CD4-positive, alpha-beta T cell treated with Interleukin-2 at 100 ng/mL for 4 hours (primary cell): ENCODE results near the gene FBLN2.
"Not testable (repeated sequence)": the region's sequence is repeated elsewhere in the genome, so short reads cannot be mapped to it uniquely, and the experiment has no call there.

ENCODE experiments used
- DNase-seq: peaks from one replicate; pipeline ENCODE4 v3.0.0-alpha.2; 2020; ENCODE audit warnings: low spot score

The FBLN2 gene

GRCh38 chr3:13549623-13550422 lies 898 bp downstream of the FBLN2 start:
- DNase-seq: no peak

GRCh38 chr3:13550423-13550690 lies 1.4 kb downstream of the FBLN2 start:
- no peak for DNase-seq

DNA sequence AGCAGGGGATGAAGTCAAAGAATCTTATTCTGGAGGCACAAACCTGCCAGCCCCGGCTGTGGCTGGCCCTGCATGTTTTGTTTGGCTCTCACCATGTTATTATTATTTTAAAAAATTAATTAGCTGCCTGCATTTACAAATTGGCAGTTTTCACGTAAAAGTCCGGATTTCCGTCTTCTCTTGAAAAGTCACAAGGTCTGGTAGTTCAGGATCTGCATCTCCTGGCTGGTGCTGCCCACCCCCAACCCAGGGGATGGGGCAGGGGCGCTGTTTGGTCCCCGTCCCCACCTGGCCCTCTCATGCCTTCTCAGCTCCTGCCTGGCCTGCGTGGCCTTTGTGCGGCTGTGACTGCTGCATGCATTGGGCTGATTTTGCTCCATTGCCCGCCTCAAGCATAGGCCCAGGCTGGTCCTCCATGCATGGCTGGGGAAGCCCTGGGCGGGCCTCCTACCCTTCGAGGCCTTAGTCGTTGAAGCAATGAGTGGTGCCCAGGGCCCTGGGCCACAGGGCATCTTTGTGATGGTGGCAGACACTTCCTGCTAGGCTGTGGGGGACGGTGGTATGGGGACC lies 2.0 kb downstream of the FBLN2 start:
- no peak for DNase-seq

DNA sequence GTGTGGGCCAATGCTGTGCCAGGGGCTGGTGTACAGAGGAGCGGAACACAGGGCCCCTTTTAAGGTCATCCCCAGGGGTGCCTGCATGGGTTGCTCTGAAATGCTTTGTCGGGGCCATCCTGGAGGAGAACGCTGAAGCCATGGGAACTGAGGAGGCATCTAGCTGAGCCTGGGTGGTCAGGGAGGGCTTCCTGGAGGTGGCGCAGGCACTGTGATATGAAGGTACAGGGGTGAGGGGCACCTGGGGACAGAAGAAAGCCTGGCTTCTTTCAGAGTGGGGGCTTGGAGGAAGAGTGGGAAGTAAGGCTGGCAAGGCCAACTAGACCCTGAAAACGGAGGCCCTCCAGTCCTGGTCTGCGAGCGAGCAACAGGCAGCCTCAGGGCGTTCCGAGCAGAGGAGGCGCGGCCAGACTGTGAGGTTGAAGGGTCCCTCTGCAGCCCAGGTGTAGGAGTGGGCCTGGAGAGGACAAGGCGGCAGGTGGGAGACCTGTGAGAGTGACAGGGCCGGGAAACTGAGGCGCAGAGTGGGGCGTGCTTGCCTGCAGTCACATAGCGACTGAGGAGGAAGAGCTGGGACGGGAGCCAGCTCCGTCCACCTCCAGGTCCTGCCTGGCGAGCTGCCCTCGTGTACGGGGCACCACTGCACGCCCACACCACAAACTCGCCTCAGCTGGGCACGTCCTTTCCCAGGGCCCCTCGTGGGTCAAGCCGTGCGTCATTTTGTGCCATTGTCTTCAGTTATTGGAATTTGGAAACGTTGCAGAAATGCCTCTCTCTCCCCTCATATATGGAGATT lies 4.1 kb downstream of the FBLN2 start:
- DNase-seq: no peak

DNA sequence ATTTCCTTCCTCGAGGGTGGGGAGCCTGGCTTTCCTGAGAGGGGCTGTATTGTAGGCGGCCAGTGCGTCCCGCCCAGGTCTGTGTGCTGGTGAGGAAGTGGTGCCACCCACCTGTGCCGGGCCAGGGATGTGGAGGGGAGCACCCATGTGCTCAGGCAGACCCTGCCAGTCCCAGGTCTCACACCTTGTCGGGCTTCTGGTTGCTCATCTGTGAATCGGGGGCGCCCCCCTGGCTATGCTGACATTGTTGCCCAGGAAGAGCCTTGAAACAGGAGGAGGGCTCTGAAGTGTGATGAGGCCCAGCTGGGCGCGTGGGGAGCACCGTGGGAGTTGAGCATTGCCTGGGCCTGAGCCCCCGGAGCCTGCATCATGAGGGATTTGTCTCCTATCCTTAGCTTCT lies 4.8 kb downstream of the FBLN2 start:
- no peak for DNase-seq

GRCh38 chr3:13555753-13556152 lies 6.8 kb downstream of the FBLN2 start:
- no peak for DNase-seq

DNA sequence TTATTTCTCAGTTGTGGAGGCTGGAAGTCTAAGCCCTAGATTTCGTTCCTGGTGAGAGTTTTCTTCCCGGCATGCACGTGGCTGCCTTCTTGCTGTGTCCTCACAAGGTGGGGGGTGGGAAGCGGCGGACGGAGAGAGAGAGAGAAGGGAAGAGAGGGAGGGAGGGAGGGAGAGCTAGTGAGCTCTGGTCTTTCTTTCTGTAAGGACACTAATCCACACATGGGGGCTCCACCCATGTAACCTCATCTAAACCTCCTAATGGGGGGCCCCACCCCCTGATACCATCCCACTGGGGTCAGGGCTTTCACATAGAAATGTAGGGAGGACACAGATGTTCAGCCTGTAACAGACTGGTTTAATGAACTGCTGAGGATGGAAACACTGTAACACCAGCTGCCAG lies 7.3 kb downstream of the FBLN2 start:
- no peak for DNase-seq

- no peak for DNase-seq
Measured at GRCh38 chr3:13556917-13557316, 8.0 kb downstream of the FBLN2 start.

- no peak for DNase-seq
Measured at GRCh38 chr3:13557417-13557816, 8.5 kb downstream of the FBLN2 start.

DNA sequence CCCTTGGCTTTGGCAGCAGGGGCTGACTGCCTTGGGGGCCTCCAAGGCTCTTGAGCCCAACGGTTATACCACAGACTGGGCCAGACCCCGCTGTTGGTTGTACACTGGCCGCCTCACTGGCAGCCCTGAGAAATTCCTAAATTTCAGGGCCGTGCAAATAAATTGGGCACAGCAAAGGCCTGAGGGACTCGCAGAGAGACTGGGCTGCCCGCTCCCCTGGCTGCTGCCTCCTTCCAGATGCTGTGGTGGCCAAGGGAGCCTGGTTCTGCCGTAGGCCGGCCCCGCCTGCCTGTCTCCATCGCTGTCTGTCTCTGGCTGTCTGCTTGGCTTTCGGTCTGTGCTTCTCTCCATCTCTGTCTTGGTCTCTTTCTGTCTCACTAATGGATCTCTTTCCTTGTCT lies 9.0 kb downstream of the FBLN2 start:
- no peak for DNase-seq

DNA sequence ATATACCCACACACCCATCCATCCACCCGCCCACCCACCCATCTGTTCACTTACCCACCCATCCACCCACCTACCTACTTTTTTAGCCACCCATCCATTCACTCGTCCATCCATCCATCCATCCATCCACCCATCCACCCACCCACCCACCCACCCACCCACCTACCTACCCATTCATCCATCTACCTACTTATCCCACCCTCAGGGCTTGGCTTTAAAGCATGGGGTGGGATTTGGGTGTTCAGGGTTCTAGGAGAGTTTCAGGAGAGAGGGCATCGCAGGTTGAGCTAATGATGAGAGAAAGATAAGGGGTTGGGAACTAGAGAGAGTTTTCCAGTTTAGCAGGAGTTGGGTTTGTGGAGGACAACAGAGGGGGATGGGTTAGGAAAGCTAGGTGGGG lies 9.7 kb downstream of the FBLN2 start:
- DNase-seq: no peak

DNA sequence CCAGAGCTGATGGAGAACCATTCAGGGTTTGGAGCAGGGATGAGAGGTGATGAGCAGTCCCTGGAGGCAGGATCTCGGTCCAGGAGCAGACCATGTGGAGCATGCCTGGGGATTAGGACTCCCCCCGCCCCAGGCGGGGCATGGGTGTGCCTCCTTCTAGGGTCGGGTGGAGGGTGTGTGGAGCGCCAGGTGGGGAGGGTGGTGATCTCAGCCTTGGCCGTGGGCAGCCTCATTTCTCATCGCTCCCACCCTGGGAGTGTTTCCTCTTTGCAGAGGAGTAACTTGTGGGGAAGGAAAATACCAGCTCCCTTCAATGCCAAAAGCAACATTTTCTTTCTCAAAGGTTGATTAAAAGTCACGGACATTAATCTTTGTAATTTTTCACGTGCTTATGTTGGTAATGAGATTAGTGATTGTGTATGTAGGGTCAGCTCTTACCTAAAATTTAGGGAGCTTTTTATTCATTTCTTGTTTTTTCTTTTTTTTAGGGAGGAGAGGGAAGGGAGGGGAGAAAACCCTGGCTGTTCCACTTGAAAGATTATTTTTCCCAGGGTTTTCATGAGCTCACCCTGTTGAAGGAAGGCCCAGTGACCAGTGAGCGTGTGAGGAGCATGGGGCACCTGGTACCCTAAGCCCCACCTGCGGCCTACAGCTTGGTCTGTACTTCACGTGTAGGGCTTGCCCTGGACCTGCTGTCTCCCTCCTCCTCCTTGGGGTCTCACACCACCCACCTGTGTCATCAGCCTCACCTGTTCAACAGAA lies 11.0 kb downstream of the FBLN2 start:
- no peak for DNase-seq

- no peak for DNase-seq
Measured at GRCh38 chr3:13561376-13561775, 12.5 kb downstream of the FBLN2 start.

DNA sequence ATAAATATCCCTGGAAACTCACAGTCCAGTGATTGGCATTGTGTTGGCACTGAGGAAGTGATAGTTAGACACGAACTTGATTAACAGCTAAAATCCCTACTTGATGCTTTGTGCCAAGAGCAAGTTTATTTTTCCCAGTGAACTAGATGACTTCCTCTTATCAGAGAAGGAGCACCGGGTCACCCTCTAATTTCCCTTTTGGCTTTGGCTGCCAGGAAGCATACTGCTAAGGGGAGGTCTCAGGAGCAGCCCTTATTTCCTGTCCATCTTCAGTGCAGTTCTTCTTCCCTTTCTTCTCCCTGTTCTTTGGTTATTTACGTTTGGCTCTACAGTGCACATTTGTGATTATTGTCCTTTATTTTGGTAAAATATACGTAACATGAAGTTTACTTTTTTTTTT lies 13.0 kb downstream of the FBLN2 start:
- no peak for DNase-seq

DNA sequence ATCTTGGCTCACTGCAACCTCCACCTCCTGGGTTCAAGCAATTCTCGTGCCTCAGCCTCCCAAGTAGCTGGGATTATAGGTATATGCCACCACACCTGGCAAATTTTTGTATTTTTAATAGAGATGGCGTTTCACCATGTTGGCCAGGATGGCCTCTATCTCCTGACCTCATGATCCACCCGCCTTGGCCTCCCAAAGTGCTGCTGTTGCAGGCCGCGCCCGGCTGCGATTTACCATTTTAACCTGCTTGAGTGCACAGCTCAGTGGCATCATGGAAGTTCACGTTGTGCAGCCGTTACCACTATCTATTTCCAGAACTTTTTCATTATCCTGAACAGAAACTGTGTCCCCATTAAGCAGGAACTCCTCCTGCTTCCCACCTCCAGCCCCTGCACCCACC lies 13.5 kb downstream of the FBLN2 start:
- DNase-seq: not testable (repeated sequence)

- DNase-seq: no peak
Measured at GRCh38 chr3:13563321-13563720, 14.4 kb downstream of the FBLN2 start.

- no peak for DNase-seq
Measured at GRCh38 chr3:13563911-13564310, 15.0 kb downstream of the FBLN2 start.

DNA sequence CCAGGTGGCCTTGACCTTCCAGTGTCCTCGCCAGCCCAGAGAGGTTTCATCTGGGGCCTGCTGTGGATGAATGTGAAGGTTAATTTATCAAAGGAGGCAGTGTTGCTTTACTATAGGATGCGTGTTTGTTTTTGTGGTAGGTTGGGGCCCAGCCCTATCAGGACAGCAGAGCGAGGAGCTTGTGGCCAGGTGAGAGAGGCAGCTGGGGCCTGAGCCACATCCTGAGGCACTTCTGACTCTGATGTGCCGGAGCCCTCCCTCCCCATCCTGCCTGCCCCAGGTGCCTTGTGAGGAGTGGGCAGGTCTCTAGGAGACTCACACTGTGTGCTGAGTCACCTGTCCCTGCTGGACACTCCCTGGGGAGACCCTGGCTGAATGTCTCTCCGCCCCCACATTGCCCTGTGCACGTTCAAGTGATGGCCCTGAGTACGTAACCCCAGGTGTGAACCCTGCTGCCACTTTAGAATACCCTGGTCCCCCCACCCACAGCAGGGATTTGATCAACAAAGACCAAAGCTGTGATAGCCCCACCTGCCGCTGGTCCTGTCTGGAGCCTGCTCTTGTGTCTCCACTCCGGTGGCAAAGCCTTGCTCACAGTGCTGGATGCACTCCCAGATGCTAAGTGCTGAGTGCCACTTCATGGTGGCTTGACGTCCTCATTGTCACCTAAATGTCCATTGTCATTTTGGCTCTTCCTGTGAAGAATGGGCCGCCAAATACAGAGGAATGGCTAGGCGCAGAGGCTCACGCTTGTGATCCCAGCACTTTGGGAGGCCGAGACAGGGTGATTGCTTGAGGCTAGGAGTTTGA lies 16.0 kb downstream of the FBLN2 start:
- DNase-seq: no peak

DNA sequence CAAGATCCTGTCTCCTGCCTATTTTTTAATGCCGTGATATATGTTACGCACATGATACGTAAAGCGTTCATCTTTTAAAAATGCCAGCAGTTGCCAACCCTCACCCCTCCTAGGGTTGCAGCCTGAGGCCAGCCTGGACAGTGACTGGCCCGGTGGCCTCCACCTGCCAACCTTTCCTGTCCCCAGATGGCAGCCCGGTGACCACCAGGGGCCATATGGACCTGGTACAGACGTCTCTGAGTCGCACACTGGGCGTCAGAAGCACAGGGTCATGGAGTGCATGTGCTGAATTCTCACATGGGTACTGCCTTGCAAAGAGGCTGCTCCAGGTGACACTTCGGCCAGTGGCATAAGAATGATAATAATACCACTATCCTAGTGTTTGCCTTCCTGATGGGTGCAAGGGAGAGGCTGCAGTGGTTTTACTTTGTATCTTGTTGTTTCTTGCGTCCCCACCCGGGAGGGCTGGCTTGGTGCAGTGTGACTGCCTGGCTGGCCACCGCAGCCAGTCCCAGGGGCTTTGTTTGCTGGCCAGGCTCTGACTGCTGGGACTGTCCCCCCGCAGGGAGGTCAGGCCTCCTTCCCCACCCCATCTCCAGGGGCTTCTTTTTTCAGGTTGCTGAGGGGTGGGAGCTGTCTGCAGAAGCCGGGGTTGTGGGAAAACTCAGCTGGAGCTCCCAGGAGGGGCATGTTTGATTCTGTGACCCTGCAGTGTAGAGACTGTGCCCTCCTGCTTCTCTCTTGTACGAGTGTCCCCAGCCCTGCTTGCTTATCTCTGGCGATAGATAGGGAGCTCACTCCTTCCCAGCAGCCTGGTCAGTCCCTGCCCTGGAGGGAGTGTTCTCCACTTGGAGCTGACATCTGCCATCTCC lies 16.9 kb downstream of the FBLN2 start:
- DNase-seq: no peak

DNA sequence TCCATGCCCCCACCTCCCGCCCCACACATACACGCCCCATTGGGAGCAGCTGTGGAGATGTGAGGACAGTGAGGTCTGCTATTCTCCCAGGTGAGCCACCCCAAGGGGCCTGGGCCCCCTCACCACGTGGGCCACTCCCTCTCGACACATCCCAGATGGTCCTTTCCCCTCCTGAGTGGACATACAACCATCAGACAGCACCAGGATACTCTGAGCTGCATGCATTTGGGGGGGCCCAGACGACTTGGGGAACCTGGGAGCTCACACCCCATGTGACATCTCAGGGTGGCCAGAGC lies 17.5 kb downstream of the FBLN2 start:
- DNase-seq: no peak

DNA sequence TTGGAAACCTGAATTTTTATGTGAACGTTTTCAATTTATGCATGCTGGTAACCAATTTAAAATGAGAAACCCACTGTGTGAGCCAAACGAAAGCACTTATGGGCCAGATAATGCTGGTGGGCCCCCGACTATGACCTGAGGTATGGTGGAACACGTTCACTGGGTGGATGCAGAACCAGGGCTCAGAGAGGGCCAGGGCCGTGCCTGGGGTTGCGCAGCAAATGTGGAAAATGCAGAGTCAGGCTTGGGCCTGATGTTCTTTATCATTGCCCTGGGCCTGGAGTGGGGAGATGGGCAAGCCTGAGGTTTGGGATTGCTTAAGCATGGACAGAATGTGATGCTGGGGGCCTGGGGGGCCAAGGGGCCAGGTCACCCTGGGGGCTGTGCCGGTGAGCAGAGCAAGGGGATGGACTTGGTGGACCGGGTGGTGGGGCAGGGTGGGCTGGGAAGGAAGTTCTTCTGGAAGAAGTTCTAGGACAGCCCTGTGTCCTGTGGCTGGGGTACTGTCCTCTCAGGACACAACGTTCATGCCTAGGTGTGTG lies 17.9 kb downstream of the FBLN2 start:
- no peak for DNase-seq
